Panc1 (cell line): Measurements from ENCODE around the gene SLC12A7. TPM values are rescaled to one million over a fixed set of nuclear protein-coding genes. Genes with fewer than 3 reads are reported as not detected.

Experiments
- ATAC-seq: fragments of 200-7000 bp; cut with Tn5 transposase; 2 replicates; pipeline ENCODE4 v1.9.1; 2020; ENCODE audit warnings: mild to moderate bottlenecking, moderate library complexity
- BruUV-seq: library from RNA; stranded (reverse); fragments of 400-500 nt; replicated peaks from 2 replicates; lab custom pipeline; 2021; lab: Mats Ljungman, UMichigan
- CTCF ChIA-PET: fragments of 300-600 bp; sonication (Branson Sonifier 250); formaldehyde crosslinking; loops from one replicate; lab custom pipeline; 2022; ENCODE audit warnings: antibody characterized with exemption; lab: Charles Lee
- POLR2A ChIA-PET: fragments of 300-600 bp; sonication (Branson Sonifier 250); formaldehyde crosslinking; loops from one replicate; lab custom pipeline; 2022; ENCODE audit warnings: antibody characterized with exemption; lab: Charles Lee
- DNase-seq: peaks from one replicate; pipeline ENCODE4 v3.0.0-alpha.2; 2010; ENCODE audit warnings: low read depth, low spot score
- H3K27ac ChIP-seq: 2 replicates; pipeline ENCODE4 v1.5.1; 2011; ENCODE audit warnings: mild to moderate bottlenecking, low read length, inconsistent platforms
- H3K27me3 ChIP-seq: fragments of 200-500 bp; sonication (Bioruptor generic); 2 replicates; pipeline ENCODE4 v1.6.0; 2014; ENCODE audit warnings: low read length, inconsistent platforms; ENCODE audit not compliant: control insufficient read depth, insufficient read depth
- H3K36me3 ChIP-seq: fragments of 200-500 bp; sonication (Bioruptor generic); 2 replicates; pipeline ENCODE4 v1.5.1; 2014; ENCODE audit warnings: inconsistent platforms, mild to moderate bottlenecking, low read length, moderate library complexity; ENCODE audit not compliant: control insufficient read depth, insufficient read depth
- H3K4me1 ChIP-seq: 2 replicates; pipeline ENCODE4 v1.5.1; 2011; ENCODE audit warnings: inconsistent platforms, mild to moderate bottlenecking, low read length, moderate library complexity; ENCODE audit not compliant: control insufficient read depth, insufficient read depth
- H3K4me3 ChIP-seq, 2 experiments: 2 replicates each; pipeline ENCODE4 v1.5.1; 2011 to 2012; ENCODE audit warnings: low read depth in 2 of 2, low read length in 2 of 2, mild to moderate bottlenecking in 2 of 2, inconsistent platforms in 1 of 2, moderate library complexity in 1 of 2
- H3K9me3 ChIP-seq: fragments of 200-500 bp; sonication (Bioruptor generic); 2 replicates; pipeline ENCODE4 v1.5.1; 2014; ENCODE audit warnings: low read depth, mild to moderate bottlenecking, inconsistent platforms, low read length, moderate library complexity; ENCODE audit not compliant: control insufficient read depth, insufficient read depth
- POLR2AphosphoS5 ChIP-seq: IDR thresholded peaks from 2 replicates; pipeline ENCODE4 v1.6.1; 2012; ENCODE audit warnings: mild to moderate bottlenecking, low read depth, low read length, moderate library complexity
- SIN3A ChIP-seq: IDR thresholded peaks from 2 replicates; pipeline ENCODE4 v1.6.1; 2012; ENCODE audit warnings: low read depth, mild to moderate bottlenecking, low read length, moderate library complexity, borderline replicate concordance; ENCODE audit not compliant: insufficient read depth
- TCF7L2 ChIP-seq: IDR thresholded peaks from 2 replicates; pipeline ENCODE4 v1.6.1; 2011; ENCODE audit warnings: mild to moderate bottlenecking, low read depth, low read length, inconsistent platforms
- in situ Hi-C: cut with HindIII; loops from 2 replicates; pipeline ENCODE4 v1.10.0; 2016; ENCODE audit warnings: low sequenced_read_pairs, low pct_unique_long_range_greater_than_20kb
- intact Hi-C: fragments of 100-400 bp; cut with micrococcal nuclease; formaldehyde crosslinking; loops from one replicate; pipeline ENCODE4 v1.10.0; 2022; ENCODE audit not compliant: unreplicated experiment
- total RNA-seq: library from RNA; stranded (reverse); gene quantifications from one replicate; pipeline ENCODE4 v1.2.1, GENCODE V29; 2021; ENCODE audit not compliant: unreplicated experiment
- TF ChIP-seq, protein P1 (sequence below), 2 experiments: IDR thresholded peaks; 2 replicates each; pipeline ENCODE4 v1.6.1; 2011 to 2012; ENCODE audit warnings: low read depth in 2 of 2, control low read depth in 1 of 2, low read length in 1 of 2, mild to moderate bottlenecking in 1 of 2, moderate library complexity in 1 of 2; ENCODE audit not compliant: insufficient read depth in 1 of 2
- TF ChIP-seq, protein P2 (sequence below): fragments of 450-650 bp; IDR thresholded peaks from 2 replicates; pipeline ENCODE4 v1.5.1; 2017; ENCODE audit warnings: mild to moderate bottlenecking

The SLC12A7 gene
- total RNA-seq, 1 experiment from 2014 or later, result 297 TPM

DNA sequence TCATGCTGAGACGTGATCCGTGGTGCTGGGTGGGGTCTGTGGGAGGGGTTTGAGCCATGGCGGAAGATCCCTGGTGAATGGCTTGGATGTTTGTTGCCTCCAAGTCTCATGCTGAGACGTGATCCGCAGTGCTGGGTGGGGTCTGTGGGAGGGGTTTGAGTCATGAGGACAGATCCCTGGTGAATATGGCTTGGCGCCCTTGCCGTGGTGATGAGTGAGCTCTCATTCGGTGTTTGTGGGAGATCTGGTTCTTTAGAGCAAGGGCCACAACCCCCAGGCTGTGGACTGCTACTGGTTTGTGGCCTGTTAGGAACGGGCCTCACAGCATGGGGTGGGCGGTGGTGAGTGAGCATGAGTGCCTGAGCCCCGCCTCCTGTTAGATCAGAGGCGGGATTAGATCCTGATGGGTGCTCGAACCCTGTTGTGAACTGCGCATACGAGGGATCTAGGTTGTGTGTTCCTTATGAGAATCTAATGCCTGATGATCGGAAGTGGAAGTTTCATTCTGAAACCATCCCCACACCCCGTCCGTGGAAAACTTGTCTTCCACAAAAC, 72.1 kb downstream of the SLC12A7 start:
- intact Hi-C loops, result no loop called here
- BruUV-seq, result no TSS peak

DNA sequence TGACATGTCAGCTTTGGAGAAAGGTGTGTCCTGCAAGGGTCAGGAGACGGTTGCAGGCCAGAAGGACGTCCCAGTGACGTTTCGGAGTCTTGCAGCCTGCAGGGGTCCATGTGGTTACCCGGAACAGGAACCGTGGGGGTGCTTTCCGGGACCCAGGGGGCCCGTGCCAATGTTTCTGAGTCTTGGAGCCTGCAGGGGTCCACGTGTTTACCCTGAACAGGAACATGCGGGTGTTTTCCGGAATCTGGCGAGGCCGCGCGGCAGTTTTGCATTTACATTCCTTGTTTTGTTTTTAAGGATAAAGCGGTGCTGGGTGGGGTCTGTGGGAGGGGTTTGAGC, 72.7 kb downstream of the SLC12A7 start:
- Histone ChIP-seq H3K27me3 (no peaks in the 10 kb centered on the region), H3K36me3 (no peaks in the 10 kb centered on the region), H3K9me3 (no peaks in the 10 kb centered on the region), H3K27ac (no peak overlapping the region), H3K4me1 (no peaks in the 10 kb centered on the region), H3K4me3 (no peak overlapping the region)
- TF ChIP-seq POLR2AphosphoS5 (no peak), TCF7L2 (no peak), SIN3A (no peak)
- TF ChIP-seq, protein P1, sequence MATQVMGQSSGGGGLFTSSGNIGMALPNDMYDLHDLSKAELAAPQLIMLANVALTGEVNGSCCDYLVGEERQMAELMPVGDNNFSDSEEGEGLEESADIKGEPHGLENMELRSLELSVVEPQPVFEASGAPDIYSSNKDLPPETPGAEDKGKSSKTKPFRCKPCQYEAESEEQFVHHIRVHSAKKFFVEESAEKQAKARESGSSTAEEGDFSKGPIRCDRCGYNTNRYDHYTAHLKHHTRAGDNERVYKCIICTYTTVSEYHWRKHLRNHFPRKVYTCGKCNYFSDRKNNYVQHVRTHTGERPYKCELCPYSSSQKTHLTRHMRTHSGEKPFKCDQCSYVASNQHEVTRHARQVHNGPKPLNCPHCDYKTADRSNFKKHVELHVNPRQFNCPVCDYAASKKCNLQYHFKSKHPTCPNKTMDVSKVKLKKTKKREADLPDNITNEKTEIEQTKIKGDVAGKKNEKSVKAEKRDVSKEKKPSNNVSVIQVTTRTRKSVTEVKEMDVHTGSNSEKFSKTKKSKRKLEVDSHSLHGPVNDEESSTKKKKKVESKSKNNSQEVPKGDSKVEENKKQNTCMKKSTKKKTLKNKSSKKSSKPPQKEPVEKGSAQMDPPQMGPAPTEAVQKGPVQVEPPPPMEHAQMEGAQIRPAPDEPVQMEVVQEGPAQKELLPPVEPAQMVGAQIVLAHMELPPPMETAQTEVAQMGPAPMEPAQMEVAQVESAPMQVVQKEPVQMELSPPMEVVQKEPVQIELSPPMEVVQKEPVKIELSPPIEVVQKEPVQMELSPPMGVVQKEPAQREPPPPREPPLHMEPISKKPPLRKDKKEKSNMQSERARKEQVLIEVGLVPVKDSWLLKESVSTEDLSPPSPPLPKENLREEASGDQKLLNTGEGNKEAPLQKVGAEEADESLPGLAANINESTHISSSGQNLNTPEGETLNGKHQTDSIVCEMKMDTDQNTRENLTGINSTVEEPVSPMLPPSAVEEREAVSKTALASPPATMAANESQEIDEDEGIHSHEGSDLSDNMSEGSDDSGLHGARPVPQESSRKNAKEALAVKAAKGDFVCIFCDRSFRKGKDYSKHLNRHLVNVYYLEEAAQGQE (IDR thresholded peaks at IDR 0.05; ENCODE audit: insufficient read depth in 1 of 2, low read depth in 2 of 2, low read length in 1 of 2), result no peak
- TF ChIP-seq, protein P2, sequence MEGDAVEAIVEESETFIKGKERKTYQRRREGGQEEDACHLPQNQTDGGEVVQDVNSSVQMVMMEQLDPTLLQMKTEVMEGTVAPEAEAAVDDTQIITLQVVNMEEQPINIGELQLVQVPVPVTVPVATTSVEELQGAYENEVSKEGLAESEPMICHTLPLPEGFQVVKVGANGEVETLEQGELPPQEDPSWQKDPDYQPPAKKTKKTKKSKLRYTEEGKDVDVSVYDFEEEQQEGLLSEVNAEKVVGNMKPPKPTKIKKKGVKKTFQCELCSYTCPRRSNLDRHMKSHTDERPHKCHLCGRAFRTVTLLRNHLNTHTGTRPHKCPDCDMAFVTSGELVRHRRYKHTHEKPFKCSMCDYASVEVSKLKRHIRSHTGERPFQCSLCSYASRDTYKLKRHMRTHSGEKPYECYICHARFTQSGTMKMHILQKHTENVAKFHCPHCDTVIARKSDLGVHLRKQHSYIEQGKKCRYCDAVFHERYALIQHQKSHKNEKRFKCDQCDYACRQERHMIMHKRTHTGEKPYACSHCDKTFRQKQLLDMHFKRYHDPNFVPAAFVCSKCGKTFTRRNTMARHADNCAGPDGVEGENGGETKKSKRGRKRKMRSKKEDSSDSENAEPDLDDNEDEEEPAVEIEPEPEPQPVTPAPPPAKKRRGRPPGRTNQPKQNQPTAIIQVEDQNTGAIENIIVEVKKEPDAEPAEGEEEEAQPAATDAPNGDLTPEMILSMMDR, result no peak
- ChIA-PET POLR2A (no interaction called here), CTCF (no interaction called here)
- no TSS peak for BruUV-seq
- ATAC-seq (no peak), DNase-seq (no peak)
- in situ Hi-C loops, result no loop called here
- intact Hi-C loops, result no loop called here

More for the DNA sequence above, 72.1 kb downstream of the SLC12A7 start:
- ATAC-seq (no peak), DNase-seq (no peak)
- H3K4me1 ChIP-seq, result no peaks in the 10 kb centered on the region
- H3K36me3 ChIP-seq, result no peaks in the 10 kb centered on the region
- no peak for TF ChIP-seq SIN3A
- TF ChIP-seq, protein P1 (IDR thresholded peaks at IDR 0.05; ENCODE audit: insufficient read depth in 1 of 2, low read depth in 2 of 2, low read length in 1 of 2), result no peak
- no peak for TF ChIP-seq TCF7L2
- no peak for TF ChIP-seq POLR2AphosphoS5
- TF ChIP-seq, protein P2, result no peak
- in situ Hi-C loops, result no loop called here
- CTCF ChIA-PET, result no interaction called here
- H3K27ac ChIP-seq, result no peak overlapping the region
- no peaks in the 10 kb centered on the region for H3K9me3 ChIP-seq
- POLR2A ChIA-PET, result no interaction called here
- no peak overlapping the region for H3K4me3 ChIP-seq
- no peaks in the 10 kb centered on the region for H3K27me3 ChIP-seq
